Testis (tissue), 3 donors: ENCODE measurements around the gene HIF1AN. TPM values are rescaled to one million over a fixed set of nuclear protein-coding genes. Genes with fewer than 3 reads are reported as not detected.
A peak's percentile ranks its signal among the peaks of the same experiment; 100 is the strongest.

ENCODE experiments used
- DNase-seq: peaks from one replicate; pipeline ENCODE4 v3.0.0-alpha.2; 2019
- H3K27ac ChIP-seq, 2 donors: fragments of 200-600 bp; sonication (generic); one replicate each; pipeline ENCODE4 v1.5.1; 2019
- H3K27me3 ChIP-seq: fragments of 200-600 bp; sonication (generic); one replicate; pipeline ENCODE4 v1.5.1; 2019
- H3K36me3 ChIP-seq: fragments of 200-600 bp; sonication (generic); one replicate; pipeline ENCODE4 v1.5.1; 2017; ENCODE audit warnings: low read depth; ENCODE audit errors: missing control alignments
- H3K4me1 ChIP-seq: fragments of 200-600 bp; sonication (generic); one replicate; pipeline ENCODE4 v1.5.1; 2019
- H3K4me3 ChIP-seq, 2 donors: fragments of 200-600 bp; sonication (generic); one replicate each; pipeline ENCODE4 v1.5.1; 2017 to 2019
- H3K9me3 ChIP-seq: fragments of 200-600 bp; sonication (generic); one replicate; pipeline ENCODE4 v1.5.1; 2017
- POLR2A ChIP-seq: fragments of 450-650 bp; IDR thresholded peaks from one replicate; pipeline ENCODE4 v1.6.1; 2017; ENCODE audit warnings: antibody characterized with exemption, mild to moderate bottlenecking, moderate library complexity
- WGBS, 2 donors: methylation state at CpG; one replicate each; pipeline ENCODE4 v1.1.5; 2018; 5-methylcytosine and 5-hydroxymethylcytosine counted together
- intact Hi-C: fragments of 100-400 bp; cut with DNase I; formaldehyde crosslinking; loops from one replicate; pipeline ENCODE4 v1.15.1; 2023; ENCODE audit warnings: low total_unique reads
- polyA plus RNA-seq: library from polyadenylated mRNA; stranded (reverse); fragments of 350-450 nt; fragmentation: Illumina TruSeq; extraction: RNeasy Lipid Tissue Mini Kit (QIAGEN cat#74804); gene quantifications from one replicate; pipeline ENCODE4 v1.2.3, GENCODE V29; 2014; ENCODE audit warnings: low read depth, low replicate concordance; ENCODE audit not compliant: insufficient read depth
- total RNA-seq, 2 donors: library from RNA; depleted of rRNA; stranded (reverse); fragments of >200 nt; gene quantifications; one replicate each; pipeline ENCODE4 v1.2.3, GENCODE V29; 2016
- TF ChIP-seq, protein P1 (sequence below), 3 experiments: fragments of 450-650 bp in 2 of 3; fragments of 200-600 bp in 1 of 3; sonication (generic) in 1 of 3; IDR thresholded peaks; one replicate each; pipeline ENCODE4 v1.5.1; 2016 to 2019; ENCODE audit warnings: antibody characterized with exemption in 3 of 3, mild to moderate bottlenecking in 2 of 3, moderate library complexity in 1 of 3

The HIF1AN gene
- total and polyA plus RNA-seq, 3 donors from 2014 or later, result 30.9 to 81.0 (median 34.3) TPM

DNA sequence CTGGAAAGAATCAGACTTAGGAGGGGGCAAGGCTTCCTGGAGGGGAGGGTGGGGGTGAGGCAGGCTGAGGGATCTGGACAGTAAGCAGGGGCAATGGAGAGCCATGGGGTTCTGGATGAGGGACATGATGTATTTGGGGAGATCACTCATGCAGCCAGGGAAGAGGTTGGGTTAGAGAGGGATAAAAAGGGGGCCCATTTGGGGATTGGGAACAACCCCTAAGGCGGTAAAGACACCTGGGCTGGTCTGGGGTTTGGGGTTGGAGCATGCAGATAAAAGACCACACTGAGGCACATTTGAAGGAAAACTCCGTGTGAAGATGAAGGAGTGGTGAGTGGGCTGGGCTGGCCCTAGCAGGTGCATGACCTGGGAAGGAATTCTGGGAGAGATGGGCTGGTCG, 30.8 kb downstream of the HIF1AN start:
- no peaks in the 10 kb centered on the region for H3K27me3 ChIP-seq
- no peak overlapping the region for H3K27ac ChIP-seq
- H3K9me3 ChIP-seq, result no peaks in the 10 kb centered on the region
- DNase-seq, result no peak
- peaks cover 12% of the 10 kb centered on the region for H3K4me1 ChIP-seq
- no peaks in the 10 kb centered on the region for H3K36me3 ChIP-seq
- H3K4me3 ChIP-seq, result no peak overlapping the region
- no peak for TF ChIP-seq POLR2A
- TF ChIP-seq, protein P1, sequence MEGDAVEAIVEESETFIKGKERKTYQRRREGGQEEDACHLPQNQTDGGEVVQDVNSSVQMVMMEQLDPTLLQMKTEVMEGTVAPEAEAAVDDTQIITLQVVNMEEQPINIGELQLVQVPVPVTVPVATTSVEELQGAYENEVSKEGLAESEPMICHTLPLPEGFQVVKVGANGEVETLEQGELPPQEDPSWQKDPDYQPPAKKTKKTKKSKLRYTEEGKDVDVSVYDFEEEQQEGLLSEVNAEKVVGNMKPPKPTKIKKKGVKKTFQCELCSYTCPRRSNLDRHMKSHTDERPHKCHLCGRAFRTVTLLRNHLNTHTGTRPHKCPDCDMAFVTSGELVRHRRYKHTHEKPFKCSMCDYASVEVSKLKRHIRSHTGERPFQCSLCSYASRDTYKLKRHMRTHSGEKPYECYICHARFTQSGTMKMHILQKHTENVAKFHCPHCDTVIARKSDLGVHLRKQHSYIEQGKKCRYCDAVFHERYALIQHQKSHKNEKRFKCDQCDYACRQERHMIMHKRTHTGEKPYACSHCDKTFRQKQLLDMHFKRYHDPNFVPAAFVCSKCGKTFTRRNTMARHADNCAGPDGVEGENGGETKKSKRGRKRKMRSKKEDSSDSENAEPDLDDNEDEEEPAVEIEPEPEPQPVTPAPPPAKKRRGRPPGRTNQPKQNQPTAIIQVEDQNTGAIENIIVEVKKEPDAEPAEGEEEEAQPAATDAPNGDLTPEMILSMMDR (IDR thresholded peaks at IDR 0.05), result no peak
- 50 to 56% methylated on average over 3 of the region's 3 CpGs for whole genome bisulfite sequencing, 2 donors
- intact Hi-C loops, result no loop called here

- Histone ChIP-seq H3K4me3 (no peak overlapping the region), H3K36me3 (no peaks in the 10 kb centered on the region), H3K27ac (no peak overlapping the region), H3K4me1 (peaks cover 6% of the 10 kb centered on the region), H3K9me3 (no peaks in the 10 kb centered on the region), H3K27me3 (no peaks in the 10 kb centered on the region)
- TF ChIP-seq, protein P1 (IDR thresholded peaks at IDR 0.05), result no peak
- TF ChIP-seq POLR2A, result no peak
- peak; percentile 11 for DNase-seq
- intact Hi-C loops, result no loop called here
- 48 to 59% methylated on average over 11 of the region's 11 CpGs for WGBS, 2 donors
These were observed 31.5 kb downstream of the HIF1AN start for GRCh38 chr10:100567249-100567648.

DNA sequence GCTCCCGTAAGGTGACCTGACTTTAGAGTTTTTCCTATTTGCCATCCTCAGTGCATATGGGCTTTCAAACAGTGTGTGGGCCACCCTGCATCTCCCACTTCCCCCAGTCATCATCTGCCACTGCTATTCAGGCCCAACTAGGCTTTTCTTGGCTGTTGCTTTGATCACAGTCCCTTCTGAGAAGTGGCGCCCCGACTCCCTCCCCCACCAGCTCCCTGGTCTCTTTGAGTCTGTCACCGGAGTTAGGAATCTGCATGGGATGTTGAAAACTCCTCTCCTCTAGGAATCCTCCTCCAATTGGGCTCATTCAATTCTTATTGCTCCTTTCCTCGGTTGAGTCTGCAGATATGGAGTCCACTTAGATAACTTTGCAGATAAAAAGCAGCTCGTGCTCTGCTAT, 32.1 kb downstream of the HIF1AN start:
- H3K4me3 ChIP-seq, result no peak overlapping the region
- peaks cover under 1% of the 10 kb centered on the region for H3K4me1 ChIP-seq
- intact Hi-C loops, result no loop called here
- WGBS, 2 donors, result 36 to 47% methylated on average over 6 of the region's 6 CpGs
- H3K9me3 ChIP-seq, result no peaks in the 10 kb centered on the region
- H3K27me3 ChIP-seq, result no peaks in the 10 kb centered on the region
- no peak overlapping the region for H3K27ac ChIP-seq
- TF ChIP-seq, protein P1 (IDR thresholded peaks at IDR 0.05), result no peak
- no peak for TF ChIP-seq POLR2A
- no peaks in the 10 kb centered on the region for H3K36me3 ChIP-seq
- no peak for DNase-seq

DNA sequence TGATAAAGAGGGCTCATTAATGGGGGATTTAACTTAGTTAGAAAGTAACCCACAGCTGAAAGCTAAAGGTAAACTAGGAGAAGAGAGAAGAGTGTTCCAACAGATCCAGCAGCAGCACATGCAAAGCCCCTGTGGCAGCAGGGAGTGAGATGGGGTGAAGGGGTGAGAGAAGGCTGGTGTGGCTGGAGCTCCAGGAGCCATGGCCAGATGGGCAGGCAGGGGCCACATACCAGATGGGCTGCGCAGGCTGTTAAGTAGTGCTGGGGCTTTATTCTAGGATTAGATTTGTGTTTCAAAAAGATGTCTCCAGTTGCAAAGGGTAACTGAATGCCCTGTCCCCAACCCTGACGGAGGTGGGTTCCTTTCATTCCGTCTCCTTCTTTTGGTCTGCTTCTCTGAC, 33.2 kb downstream of the HIF1AN start:
- TF ChIP-seq, protein P1 (IDR thresholded peaks at IDR 0.05), result no peak
- TF ChIP-seq POLR2A, result no peak
- Histone ChIP-seq H3K27ac (no peak overlapping the region), H3K4me1 (no peaks in the 10 kb centered on the region), H3K27me3 (no peaks in the 10 kb centered on the region), H3K36me3 (no peaks in the 10 kb centered on the region), H3K4me3 (no peak overlapping the region), H3K9me3 (no peaks in the 10 kb centered on the region)
- WGBS, 2 donors, result 78 to 82% methylated on average over 3 of the region's 3 CpGs
- DNase-seq, result no peak
- intact Hi-C loops, result no loop called here

GRCh38 chr10:100569687-100570481, 34.1 kb downstream of the HIF1AN start:
- WGBS, 2 donors, result 22 to 24% methylated on average over 20 to 28 of the region's 28 CpGs
- no peaks in the 10 kb centered on the region for H3K36me3 ChIP-seq
- H3K27ac ChIP-seq, result no peak overlapping the region
- H3K27me3 ChIP-seq, result no peaks in the 10 kb centered on the region
- H3K9me3 ChIP-seq, result no peaks in the 10 kb centered on the region
- intact Hi-C loops, result no loop called here
- peak; percentile 61 for DNase-seq
- peak overlapping the region; percentile 52 to 59 for H3K4me3 ChIP-seq
- H3K4me1 ChIP-seq, result no peaks in the 10 kb centered on the region
- TF ChIP-seq, protein P1 (IDR thresholded peaks at IDR 0.05), result peak in 2 of 3 experiments; percentile 32 to 51
- TF ChIP-seq POLR2A, result no peak
